ENCODE measurements around the gene UBA3.

UBA3 gene

GRCh38 chr3:69063636-69064035 is 16.5 kb downstream of the UBA3 start:
- in situ Hi-C loops (cut with HindIII; ENCODE audit: low sequenced_read_pairs): no loop called here
- DNase-seq (ENCODE audit: low read depth, low spot score): no peak
- TF ChIP-seq CTCF (IDR thresholded peaks at IDR 0.05; ENCODE audit: low read depth, low read length): no peak
- no peak overlapping the region for H3K4me3 ChIP-seq (ENCODE audit: low read depth, low read length)

- no peak overlapping the region for H3K4me3 ChIP-seq (ENCODE audit: low read depth, low read length)
- no peak for DNase-seq (ENCODE audit: low read depth, low spot score)
- in situ Hi-C loops (cut with HindIII; ENCODE audit: low sequenced_read_pairs): no loop called here
- TF ChIP-seq CTCF (IDR thresholded peaks at IDR 0.05; ENCODE audit: low read depth, low read length): no peak
Measured at GRCh38 chr3:69059688-69060087, 20.5 kb downstream of the UBA3 start.

GRCh38 chr3:69058947-69059224 is 21.3 kb downstream of the UBA3 start:
- TF ChIP-seq CTCF (IDR thresholded peaks at IDR 0.05; ENCODE audit: low read depth, low read length): no peak
- in situ Hi-C loops (cut with HindIII; ENCODE audit: low sequenced_read_pairs): no loop called here
- no peak for DNase-seq (ENCODE audit: low read depth, low spot score)
- no peak overlapping the region for H3K4me3 ChIP-seq (ENCODE audit: low read depth, low read length)

- in situ Hi-C loops (cut with HindIII; ENCODE audit: low sequenced_read_pairs): no loop called here
- H3K4me3 ChIP-seq (ENCODE audit: low read depth, low read length): no peak overlapping the region
- no peak for DNase-seq (ENCODE audit: low read depth, low spot score)
- TF ChIP-seq CTCF (IDR thresholded peaks at IDR 0.05; ENCODE audit: low read depth, low read length): no peak
Measured at GRCh38 chr3:69058180-69058946, 21.8 kb downstream of the UBA3 start.

GRCh38 chr3:69052472-69052898 is 27.7 kb downstream of the UBA3 start:
- TF ChIP-seq CTCF (IDR thresholded peaks at IDR 0.05; ENCODE audit: low read depth, low read length): no peak
- in situ Hi-C loops (cut with HindIII; ENCODE audit: low sequenced_read_pairs): no loop called here
- DNase-seq (ENCODE audit: low read depth, low spot score): no peak
- peak overlapping the region; percentile 99 for H3K4me3 ChIP-seq (ENCODE audit: low read depth, low read length)

- peak within 1 kb of the TSS; percentile 99 for H3K4me3 ChIP-seq (ENCODE audit: low read depth, low read length)
- in situ Hi-C loops (cut with HindIII; ENCODE audit: low sequenced_read_pairs): no loop called here
- peak; percentile 4 for TF ChIP-seq CTCF (IDR thresholded peaks at IDR 0.05; ENCODE audit: low read depth, low read length)
- peak; percentile 98 for DNase-seq (ENCODE audit: low read depth, low spot score)
Measured at GRCh38 chr3:69051756-69052471, 28.3 kb downstream of the UBA3 start, which contains the start of gene TMF1. TMF1 (minus strand) TSS chr3:69052333; CDS start chr3:69052086, 247 bp downstream.

All from astrocyte of the spinal cord (primary cell).